Stimulated activated CD4-positive, alpha-beta T cell treated with anti-CD3 and anti-CD28 coated beads, Interleukin-12 subunit alpha, Interleukin-12 subunit beta, amount 100 ng/mL, for 4 hours (primary cell): ENCODE data around the gene FDPS.
"Not testable (repeated sequence)": the region's sequence is repeated elsewhere in the genome, so short reads cannot be mapped to it uniquely, and the experiment has no call there.

Experiments used
- DNase-seq: peaks from one replicate; pipeline ENCODE4 v3.0.0-alpha.2; 2020

FDPS gene

DNA sequence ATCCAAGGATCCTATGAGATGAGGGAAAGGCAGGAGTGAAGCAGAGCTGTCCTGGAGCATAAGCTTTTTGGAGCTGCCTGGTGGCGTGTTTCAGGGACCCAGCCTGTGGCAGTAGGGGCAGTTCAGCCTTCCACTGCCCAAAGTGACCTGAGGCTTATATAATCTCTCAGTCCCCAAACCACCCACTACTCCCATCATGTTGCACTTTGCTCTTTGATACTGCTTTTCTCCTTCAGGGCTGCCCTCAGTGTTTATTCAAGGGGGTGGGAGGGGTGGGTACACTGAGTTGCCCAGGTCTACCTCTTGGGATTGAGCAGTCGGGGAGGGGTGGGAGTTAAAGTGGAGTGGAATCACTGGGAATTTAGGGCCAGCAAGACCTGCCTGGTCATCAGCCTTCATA lies 22.1 kb upstream of the FDPS start:
- no peak for DNase-seq

- DNase-seq, result no peak
Observed at GRCh38 chr1:155287987-155288543, 20.6 kb upstream of the FDPS start.

DNA sequence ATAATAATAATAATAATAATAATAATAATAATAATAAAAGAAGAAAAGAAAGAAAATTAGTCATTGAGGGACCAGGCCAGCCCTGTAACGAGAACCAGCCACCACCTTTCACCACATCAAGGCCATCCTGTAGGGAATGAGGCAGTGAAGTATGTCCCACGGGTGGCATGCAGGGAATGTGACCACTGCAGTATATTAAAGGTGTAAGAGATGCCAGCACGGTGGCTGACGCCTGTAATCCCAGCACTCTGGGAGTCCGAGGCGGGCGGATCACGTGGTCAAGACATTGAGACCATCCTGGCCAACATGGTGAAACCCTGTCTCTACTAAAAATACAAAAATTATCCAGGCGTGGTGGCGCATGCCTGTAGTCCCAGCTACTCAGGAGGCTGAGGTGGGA lies 17.7 kb upstream of the FDPS start:
- DNase-seq, result not testable (repeated sequence)

DNA sequence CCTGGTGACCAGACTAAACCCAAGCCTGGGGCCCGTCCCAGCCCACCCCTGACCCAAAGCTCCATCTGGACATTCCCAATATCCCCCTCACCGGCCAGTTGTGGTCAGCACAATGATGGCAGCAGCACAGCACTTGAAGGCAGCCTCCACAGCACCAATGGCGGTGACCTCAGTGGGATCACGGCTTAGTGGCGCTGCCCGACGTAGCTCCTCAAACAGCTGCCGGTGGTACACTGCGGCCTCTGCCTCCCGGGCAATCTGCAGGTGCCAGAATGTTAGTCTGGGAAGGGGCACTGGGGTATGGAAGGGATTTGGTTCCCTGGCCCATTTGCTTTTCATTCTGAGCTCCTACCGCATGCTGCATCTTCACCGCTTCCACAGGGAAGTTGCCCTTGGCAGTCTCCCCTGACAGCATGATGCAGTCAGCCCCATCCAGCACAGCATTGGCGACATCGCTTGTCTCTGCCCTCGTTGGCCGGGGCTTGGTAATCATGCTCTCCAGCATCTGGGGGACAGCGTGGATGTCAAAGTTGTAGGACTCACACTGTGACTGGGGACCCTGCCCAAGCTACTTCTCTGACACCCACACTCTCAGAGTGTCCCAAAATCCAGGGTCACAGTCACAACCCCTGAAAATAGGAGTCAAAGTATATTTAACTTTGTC lies 15.4 kb upstream of the FDPS start:
- DNase-seq, result no peak

GRCh38 chr1:155294520-155295182 lies 14.0 kb upstream of the FDPS start:
- no peak for DNase-seq

- DNase-seq, result no peak
Observed at GRCh38 chr1:155295183-155295941, 13.3 kb upstream of the FDPS start.

DNA sequence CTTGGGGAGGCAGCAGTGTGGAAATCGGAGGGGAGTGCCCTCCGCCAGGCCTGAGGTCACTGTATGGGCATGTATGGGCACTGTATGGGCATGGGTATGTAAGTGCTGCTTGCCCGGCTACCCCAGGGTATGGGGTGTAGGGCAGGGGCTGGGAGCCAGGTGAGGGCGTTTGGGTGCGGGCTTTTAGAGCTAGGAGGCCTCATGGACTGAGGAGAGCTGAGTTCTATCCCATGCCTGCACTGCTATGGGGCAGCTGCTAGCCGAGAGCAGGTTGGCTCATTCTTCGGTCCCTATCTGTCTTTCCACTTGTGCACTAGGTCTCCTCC lies 12.8 kb upstream of the FDPS start:
- DNase-seq, result no peak

DNA sequence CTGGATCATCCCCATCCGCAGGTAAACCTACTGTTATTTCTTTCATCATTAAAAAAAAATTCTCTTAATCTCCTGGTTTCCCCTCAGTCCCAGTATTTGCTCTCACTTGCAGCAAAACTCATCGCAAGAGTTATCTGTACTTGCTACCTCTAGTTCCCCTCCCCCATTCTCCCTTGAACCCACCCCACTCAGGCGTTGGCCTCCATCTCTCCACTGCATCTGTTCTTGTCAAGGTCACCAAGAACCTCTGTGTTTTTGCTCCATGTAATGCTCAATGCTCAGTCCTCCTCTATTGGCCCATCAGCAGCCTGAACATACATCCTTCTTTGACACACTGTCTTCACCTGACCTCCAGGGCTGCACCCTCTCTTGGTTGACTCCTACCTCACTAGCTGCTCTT lies 12.0 kb upstream of the FDPS start:
- no peak for DNase-seq

- no peak for DNase-seq
Observed at GRCh38 chr1:155297384-155297783, 11.3 kb upstream of the FDPS start.

DNA sequence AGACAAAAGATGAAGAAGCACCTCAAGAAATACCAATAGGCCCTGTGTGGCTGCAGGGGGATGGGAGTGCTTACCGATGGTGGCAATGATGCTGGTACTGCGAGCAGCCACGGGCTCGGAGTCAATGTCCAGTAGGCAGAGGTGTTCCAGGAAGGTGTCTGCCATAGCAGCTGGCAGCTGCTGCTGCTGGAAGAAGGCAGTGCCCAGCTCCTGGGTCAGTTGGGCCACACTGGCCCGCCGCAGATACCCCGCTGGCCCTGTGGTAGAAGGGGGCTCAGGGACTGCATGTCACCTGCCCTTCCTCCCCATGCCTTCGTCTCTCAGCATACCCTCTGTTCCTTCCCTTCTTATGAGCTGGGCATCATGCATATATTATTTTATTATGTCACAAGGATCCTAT lies 8.6 kb upstream of the FDPS start:
- no peak for DNase-seq

DNA sequence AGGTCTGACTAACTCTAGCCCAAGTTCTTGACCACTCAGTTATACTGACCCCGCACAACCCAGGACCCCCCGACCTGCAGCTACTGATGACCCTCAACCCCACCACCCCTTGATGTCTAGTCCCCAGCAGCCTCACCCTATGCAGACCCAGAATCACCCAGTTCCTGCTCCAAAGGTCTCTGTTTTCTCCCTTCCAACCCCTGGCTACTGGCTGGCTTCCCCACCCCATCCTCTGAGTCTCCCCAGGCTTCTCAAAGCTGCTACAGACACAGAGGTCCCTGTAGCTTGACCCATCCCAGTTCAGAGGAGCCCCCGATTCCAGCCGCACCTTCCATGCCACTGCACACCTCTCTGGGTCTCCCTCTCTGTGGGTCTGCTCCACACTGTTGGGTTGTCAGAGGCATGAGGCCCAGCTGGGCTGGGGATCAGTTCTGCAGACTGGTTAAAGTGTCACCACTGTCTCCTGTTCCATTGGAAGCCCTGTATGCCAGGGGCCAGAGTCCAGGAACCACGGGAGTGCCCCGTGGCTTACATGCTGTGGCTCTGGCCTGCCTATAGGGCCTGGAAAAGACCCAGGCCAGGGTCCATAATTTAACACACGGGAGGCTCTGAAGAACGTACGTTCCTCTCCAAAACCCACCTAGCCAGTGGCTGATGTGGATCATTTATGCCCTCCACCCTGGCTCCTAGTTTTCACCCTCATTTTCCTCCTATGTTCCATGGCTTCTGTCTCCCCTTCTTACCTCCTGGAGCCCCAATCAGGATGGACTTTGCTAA lies 7.9 kb upstream of the FDPS start:
- DNase-seq, result no peak

- DNase-seq, result no peak
Observed at GRCh38 chr1:155301342-155301841, 7.3 kb upstream of the FDPS start, which contains the start of gene PKLR. TSS of gene PKLR (minus strand) at chr1:155301438. CDS start at chr1:155301395, 43 bp downstream.

DNA sequence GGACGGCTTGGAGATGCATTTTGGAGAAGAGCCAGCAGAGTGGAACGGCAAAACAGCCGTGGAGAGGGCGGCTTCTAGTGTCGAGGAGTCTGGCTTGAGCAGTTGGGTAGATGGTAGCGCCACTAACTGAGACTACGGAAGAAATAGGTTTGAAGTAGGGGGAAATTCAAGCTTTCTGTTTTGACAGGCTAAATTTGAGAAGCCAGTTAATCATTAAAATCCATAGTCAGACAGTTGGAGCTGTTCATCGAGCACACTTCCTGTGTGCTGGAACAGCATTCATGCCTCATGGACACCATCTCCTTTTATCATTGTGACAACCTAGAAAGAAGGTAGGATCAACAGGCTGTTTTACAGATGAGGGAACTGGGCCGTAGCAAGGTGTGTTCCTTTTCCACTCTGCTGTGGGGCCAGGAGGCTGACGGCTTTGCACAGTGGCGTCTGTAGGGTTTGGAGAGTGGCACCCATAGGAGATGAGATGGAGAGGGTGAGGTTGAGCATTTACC lies 4.1 kb upstream of the FDPS start:
- DNase-seq, result no peak

- DNase-seq, result no peak
Observed at GRCh38 chr1:155305881-155306391, 2.7 kb upstream of the FDPS start.

DNA sequence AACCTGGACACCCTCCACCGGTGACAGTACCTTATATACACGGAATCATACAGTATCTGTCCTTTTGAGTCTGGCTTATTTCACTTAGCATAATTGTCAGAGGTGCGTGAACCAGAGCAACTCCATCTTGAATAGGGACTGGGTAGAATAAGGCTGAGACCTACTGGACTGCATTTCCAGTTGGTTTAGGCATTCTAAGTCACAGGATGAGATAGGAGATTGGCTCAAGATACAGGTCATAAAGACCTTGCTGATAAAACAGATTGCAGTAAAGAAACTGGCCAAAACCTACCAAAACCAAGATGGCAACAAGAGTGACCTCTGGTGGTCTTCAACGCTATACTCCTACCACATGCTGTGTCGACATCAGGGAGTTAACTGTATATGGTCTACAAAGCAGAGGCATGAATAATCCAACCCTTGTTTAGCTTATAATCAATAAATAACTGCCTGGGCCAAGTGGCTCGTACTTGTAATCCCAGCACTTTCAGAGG lies 1.4 kb upstream of the FDPS start:
- no peak for DNase-seq

DNA sequence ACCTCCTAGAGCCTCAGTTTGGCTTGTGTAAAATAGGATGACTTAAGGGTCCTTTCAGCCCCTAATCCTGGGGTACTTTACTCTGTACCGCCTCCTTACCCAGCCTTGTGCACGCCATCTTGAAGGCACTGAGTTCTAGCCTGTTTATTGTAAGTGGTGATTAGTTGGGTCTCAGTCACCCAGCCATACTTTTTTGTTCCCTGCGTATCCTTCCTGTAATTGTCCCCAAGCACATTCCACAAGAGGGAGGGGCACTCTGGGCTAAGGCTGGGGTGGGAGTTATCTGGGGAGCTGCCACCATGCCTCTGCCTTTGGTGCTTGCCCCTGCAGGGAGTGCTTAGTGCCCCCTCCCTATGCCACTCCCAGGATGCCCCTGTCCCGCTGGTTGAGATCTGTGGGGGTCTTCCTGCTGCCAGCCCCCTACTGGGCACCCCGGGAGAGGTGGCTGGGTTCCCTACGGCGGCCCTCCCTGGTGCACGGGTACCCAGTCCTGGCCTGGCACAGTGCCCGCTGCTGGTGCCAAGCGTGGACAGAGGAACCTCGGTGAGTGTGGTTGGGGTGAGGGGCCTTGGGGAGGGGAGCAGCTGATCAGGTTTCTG lies 856 bp downstream of the FDPS start:
- DNase-seq, result no peak

- DNase-seq, result no peak
Observed at GRCh38 chr1:155313261-155313660, 4.6 kb downstream of the FDPS start.

DNA sequence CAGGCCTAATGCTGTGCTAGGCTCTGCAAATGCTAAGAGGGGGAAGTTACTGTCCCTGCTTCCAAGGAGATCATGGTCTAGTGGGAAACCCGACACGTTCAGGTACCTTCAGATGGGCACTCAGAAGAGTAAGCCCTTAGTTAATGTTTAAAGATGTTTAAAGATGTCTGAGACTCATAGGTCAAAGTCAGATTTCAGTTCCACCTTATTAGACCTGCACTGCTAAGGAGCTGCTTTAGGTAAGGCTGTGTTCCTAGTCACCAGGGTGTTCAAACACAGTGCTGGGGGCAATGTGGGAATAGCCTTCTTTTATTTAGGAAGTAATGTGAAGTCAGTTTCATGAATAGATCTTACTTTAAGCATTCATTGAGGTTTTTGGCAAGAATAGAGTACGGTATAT lies 8.3 kb downstream of the FDPS start:
- DNase-seq, result no peak

- DNase-seq, result no peak
Observed at GRCh38 chr1:155318082-155318481, 9.4 kb downstream of the FDPS start.

DNA sequence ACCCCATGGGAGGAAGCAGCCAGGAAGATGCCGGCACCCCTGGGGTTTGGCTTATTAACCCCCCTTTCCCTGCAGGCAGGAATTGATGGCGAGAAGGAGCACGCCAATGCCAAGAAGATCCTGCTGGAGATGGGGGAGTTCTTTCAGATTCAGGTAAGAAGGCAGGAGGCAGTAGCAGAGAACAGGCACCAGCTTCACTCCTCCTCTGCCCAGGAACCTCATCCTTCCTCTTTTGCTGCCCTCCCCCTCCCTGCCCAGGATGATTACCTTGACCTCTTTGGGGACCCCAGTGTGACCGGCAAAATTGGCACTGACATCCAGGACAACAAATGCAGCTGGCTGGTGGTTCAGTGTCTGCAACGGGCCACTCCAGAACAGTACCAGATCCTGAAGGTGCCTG lies 10.9 kb downstream of the FDPS start:
- no peak for DNase-seq

DNA sequence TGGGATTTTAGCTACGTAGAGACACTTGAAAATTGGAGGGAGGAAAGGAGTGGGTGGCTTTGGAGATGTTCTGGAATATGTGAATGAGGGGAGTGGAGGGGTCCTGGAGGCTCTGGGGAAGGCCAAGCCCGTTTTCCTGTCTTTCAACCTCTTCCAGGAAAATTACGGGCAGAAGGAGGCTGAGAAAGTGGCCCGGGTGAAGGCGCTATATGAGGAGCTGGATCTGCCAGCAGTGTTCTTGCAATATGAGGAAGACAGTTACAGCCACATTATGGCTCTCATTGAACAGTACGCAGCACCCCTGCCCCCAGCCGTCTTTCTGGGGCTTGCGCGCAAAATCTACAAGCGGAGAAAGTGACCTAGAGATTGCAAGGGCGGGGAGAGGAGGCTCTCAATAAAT lies 11.6 kb downstream of the FDPS start:
- DNase-seq, result no peak
